Upper lobe of left lung (tissue), 6 donors: ENCODE measurements around the gene ADCY5. TPM values are rescaled to one million over a fixed set of nuclear protein-coding genes. Genes with fewer than 3 reads are reported as not detected.
"Not testable (repeated sequence)": the region's sequence is repeated elsewhere in the genome, so short reads cannot be mapped to it uniquely, and the experiment has no call there.

Source experiments
- ATAC-seq, 2 donors: fragments of 200-7000 bp; cut with Tn5 transposase; one replicate each; pipeline ENCODE4 v1.9.1; 2022; ENCODE audit warnings: mild to moderate bottlenecking in 2 of 2, moderate library complexity in 2 of 2; ENCODE audit not compliant: low FRiP score in 2 of 2
- DNase-seq, 2 donors: peaks; one replicate each; pipeline ENCODE4 v3.0.0-alpha.2; 2019 to 2020
- H3K27ac ChIP-seq, 4 donors: fragments of 200-600 bp; sonication (generic); one replicate each; pipeline ENCODE4 v1.5.1; 2016 to 2019
- H3K27me3 ChIP-seq, 4 donors: fragments of 200-600 bp; sonication (generic); one replicate each; pipeline ENCODE4 v1.5.1; 2017 to 2019
- H3K36me3 ChIP-seq, 4 donors: fragments of 200-600 bp; sonication (generic); one replicate each; pipeline ENCODE4 v1.5.1; 2016 to 2019
- H3K4me1 ChIP-seq, 4 donors: fragments of 200-600 bp; sonication (generic); one replicate each; pipeline ENCODE4 v1.5.1; 2018 to 2019
- H3K4me3 ChIP-seq, 4 donors: fragments of 200-600 bp; sonication (generic); one replicate each; pipeline ENCODE4 v1.5.1; 2017 to 2019; ENCODE audit warnings: mild to moderate bottlenecking in 2 of 4, moderate library complexity in 1 of 4
- H3K9me3 ChIP-seq, 4 donors: fragments of 200-600 bp; sonication (generic); one replicate each; pipeline ENCODE4 v1.5.1; 2018 to 2019
- EP300 ChIP-seq, 4 donors: sonication (generic); formaldehyde crosslinking; IDR thresholded peaks; one replicate each; pipeline ENCODE4 v1.5.1; 2017; ENCODE audit warnings: antibody characterized with exemption in 4 of 4, control low read depth in 2 of 4
- POLR2A ChIP-seq, 4 donors: fragments of 450-650 bp; IDR thresholded peaks; one replicate each; pipeline ENCODE4 v1.5.1; 2016 to 2017; ENCODE audit warnings: antibody characterized with exemption in 4 of 4, mild to moderate bottlenecking in 2 of 4
- POLR2AphosphoS5 ChIP-seq, 2 donors: sonication (generic); formaldehyde crosslinking; IDR thresholded peaks; one replicate each; pipeline ENCODE4 v1.5.1; 2017; ENCODE audit warnings: antibody characterized with exemption in 2 of 2
- WGBS, 2 donors: methylation state at CpG; one replicate each; pipeline ENCODE4 v1.1.5; 2017 to 2018; 5-methylcytosine and 5-hydroxymethylcytosine counted together
- total RNA-seq, 6 donors: library from RNA; depleted of rRNA in 4 of 6; stranded (reverse); fragments of >200 nt in 4 of 6; gene quantifications; one replicate each; pipeline versions ENCODE4 v1.1.0 to v1.2.1, GENCODE V29; 2016 to 2021
- TF ChIP-seq, protein P1 (sequence below), 6 experiments: fragments of 450-650 bp in 4 of 6; fragments of 200-600 bp in 2 of 6; sonication (generic) in 2 of 6; IDR thresholded peaks; one replicate each; pipeline ENCODE4 v1.5.1; 2016 to 2019; ENCODE audit warnings: antibody characterized with exemption in 6 of 6
- donor health status: DM: no; HTN: no; CAD: no; lungs with moderate emphysema.
- donor health status: DM: no; HTN: yes; CAD: no; lungs with severe emphysema.

Gene ADCY5
- total RNA-seq, 6 donors from 2014 or later: 2.1 to 23.0 (median 3.2) TPM

DNA sequence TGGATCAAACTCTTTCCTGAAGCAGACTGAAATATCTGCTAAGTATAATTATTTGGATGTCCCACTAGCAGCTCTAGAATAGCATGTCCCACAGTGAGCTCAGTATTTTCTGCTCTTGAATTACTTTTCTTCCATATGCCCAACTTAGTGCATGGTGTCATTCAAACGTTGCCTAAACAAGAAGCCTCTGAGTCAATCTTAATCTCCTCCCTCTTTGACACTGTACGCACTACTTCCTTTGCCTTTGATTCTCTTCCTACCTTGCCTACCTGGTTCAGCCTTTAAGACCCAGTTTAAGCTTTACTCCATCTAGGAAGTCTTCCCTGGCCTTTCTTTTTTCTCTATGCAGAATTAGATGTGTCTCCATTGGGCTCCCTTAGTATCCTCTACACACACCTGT is 192.6 kb downstream of the ADCY5 start:
- ATAC-seq: no peak
- TF ChIP-seq POLR2AphosphoS5 (IDR thresholded peaks at IDR 0.05): no peak
- TF ChIP-seq, protein P1, sequence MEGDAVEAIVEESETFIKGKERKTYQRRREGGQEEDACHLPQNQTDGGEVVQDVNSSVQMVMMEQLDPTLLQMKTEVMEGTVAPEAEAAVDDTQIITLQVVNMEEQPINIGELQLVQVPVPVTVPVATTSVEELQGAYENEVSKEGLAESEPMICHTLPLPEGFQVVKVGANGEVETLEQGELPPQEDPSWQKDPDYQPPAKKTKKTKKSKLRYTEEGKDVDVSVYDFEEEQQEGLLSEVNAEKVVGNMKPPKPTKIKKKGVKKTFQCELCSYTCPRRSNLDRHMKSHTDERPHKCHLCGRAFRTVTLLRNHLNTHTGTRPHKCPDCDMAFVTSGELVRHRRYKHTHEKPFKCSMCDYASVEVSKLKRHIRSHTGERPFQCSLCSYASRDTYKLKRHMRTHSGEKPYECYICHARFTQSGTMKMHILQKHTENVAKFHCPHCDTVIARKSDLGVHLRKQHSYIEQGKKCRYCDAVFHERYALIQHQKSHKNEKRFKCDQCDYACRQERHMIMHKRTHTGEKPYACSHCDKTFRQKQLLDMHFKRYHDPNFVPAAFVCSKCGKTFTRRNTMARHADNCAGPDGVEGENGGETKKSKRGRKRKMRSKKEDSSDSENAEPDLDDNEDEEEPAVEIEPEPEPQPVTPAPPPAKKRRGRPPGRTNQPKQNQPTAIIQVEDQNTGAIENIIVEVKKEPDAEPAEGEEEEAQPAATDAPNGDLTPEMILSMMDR (IDR thresholded peaks at IDR 0.05): no peak
- no peak for TF ChIP-seq EP300 (IDR thresholded peaks at IDR 0.05)
- no peak for TF ChIP-seq POLR2A (IDR thresholded peaks at IDR 0.05)

DNA sequence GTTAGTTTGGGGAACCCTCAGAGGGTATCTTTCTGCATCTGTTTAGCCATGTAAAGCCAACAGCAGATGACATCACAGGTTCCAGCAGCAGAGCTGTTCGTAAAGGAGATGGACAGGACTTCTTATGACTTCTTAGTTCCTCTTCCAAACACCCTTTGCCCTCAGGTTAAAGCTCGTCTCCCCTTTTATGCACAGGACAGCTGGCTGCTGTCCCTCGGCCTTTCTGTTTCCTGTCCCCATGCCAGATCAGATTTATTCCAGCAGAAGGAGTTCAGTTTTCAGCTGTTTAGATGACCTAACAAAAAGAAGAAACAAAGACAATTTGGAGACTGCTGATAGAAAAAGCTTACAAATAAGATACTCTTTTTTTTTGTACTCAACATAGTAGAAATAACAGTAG is 202.0 kb downstream of the ADCY5 start:
- Histone ChIP-seq H3K36me3 (peaks cover 0 to 33% (median 0%) of the 10 kb centered on the region in 4 donors), H3K9me3 (no peaks in the 10 kb centered on the region), H3K4me1 (peaks cover 0 to 14% (median 4%) of the 10 kb centered on the region in 4 donors), H3K27ac (peak overlapping the region in 2 of 4 donors; percentile 7 to 51), H3K4me3 (no peak overlapping the region), H3K27me3 (no peaks in the 10 kb centered on the region)
- WGBS, 2 donors: 39 to 66% methylated on average over 3 of the region's 3 CpGs
- ATAC-seq: no peak
- DNase-seq: no peak
- TF ChIP-seq, protein P1 (IDR thresholded peaks at IDR 0.05): no peak
- TF ChIP-seq EP300 (IDR thresholded peaks at IDR 0.05) (no peak), POLR2A (IDR thresholded peaks at IDR 0.05) (no peak), POLR2AphosphoS5 (IDR thresholded peaks at IDR 0.05) (no peak)

More for the DNA sequence above, 192.6 kb downstream of the ADCY5 start:
- no peak for DNase-seq
- H3K27ac ChIP-seq: no peak overlapping the region
- H3K4me1 ChIP-seq: no peaks in the 10 kb centered on the region
- no peak overlapping the region for H3K4me3 ChIP-seq
- no peaks in the 10 kb centered on the region for H3K9me3 ChIP-seq
- 64 to 74% methylated on average over 2 of the region's 2 CpGs for WGBS, 2 donors
- H3K36me3 ChIP-seq: peaks cover 0 to 15% (median 0%) of the 10 kb centered on the region in 4 donors
- H3K27me3 ChIP-seq: no peaks in the 10 kb centered on the region

DNA sequence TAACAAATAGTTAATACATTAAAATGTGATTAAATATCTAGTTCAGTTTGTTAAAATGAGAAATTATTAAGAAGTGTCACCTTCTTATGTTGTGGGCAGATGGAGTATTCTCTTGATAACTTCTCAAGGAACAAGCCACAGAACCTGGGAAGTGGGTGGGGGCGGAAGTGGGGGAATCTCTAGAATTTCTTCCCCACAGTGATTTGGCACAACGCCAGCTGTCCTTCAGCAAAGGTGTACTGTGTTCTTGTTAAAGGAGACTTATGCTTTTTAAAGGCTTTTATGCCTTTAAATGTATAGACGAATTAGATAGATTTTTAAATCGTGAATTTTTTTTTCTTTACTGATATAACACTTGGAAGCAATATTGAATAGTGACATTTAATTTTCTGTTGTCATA is 204.8 kb downstream of the ADCY5 start:
- Histone ChIP-seq H3K36me3 (peaks cover 0 to 28% (median 0%) of the 10 kb centered on the region in 4 donors), H3K27me3 (no peaks in the 10 kb centered on the region), H3K27ac (no peak overlapping the region), H3K9me3 (no peaks in the 10 kb centered on the region), H3K4me3 (no peak overlapping the region), H3K4me1 (peaks cover 0 to 14% (median 4%) of the 10 kb centered on the region in 4 donors)
- ATAC-seq: no peak
- peak in 1 of 2 donors; percentile 21 for DNase-seq
- TF ChIP-seq, protein P1 (IDR thresholded peaks at IDR 0.05): no peak
- TF ChIP-seq POLR2A (IDR thresholded peaks at IDR 0.05) (no peak), POLR2AphosphoS5 (IDR thresholded peaks at IDR 0.05) (no peak), EP300 (IDR thresholded peaks at IDR 0.05) (no peak)
- WGBS, 2 donors: 63 to 69% methylated on average over 4 of the region's 4 CpGs

DNA sequence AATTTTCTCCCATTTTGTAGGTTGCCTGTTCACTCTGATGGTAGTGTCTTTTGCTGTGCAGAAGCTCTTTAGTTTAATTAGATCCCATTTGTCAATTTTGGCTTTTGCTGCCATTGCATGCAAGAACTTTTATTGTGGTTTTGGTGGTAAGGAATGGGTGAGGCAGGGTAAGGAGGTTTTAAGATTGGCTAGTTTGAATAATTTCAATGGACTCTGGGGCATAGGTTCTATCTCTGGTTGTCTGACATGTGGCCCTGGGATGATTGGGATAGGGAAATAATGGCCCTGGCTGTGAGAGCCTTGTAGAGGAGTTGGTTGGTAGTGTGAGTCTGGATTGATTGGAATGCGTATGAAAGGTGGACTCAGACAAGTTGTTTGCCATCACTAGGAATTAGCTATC is 209.1 kb downstream of the ADCY5 start:
- H3K27ac ChIP-seq: no peak overlapping the region
- ATAC-seq: no peak
- peaks cover 0 to 7% (median 0%) of the 10 kb centered on the region in 4 donors for H3K4me1 ChIP-seq
- 96% methylated on average over 1 of the region's 1 CpG for WGBS, 2 donors
- no peak overlapping the region for H3K4me3 ChIP-seq
- no peaks in the 10 kb centered on the region for H3K27me3 ChIP-seq
- peaks cover 0 to 11% (median 0%) of the 10 kb centered on the region in 4 donors for H3K36me3 ChIP-seq
- DNase-seq: no peak
- TF ChIP-seq EP300 (IDR thresholded peaks at IDR 0.05) (no peak), POLR2AphosphoS5 (IDR thresholded peaks at IDR 0.05) (no peak), POLR2A (IDR thresholded peaks at IDR 0.05) (no peak)
- TF ChIP-seq, protein P1 (IDR thresholded peaks at IDR 0.05): no peak
- no peaks in the 10 kb centered on the region for H3K9me3 ChIP-seq

DNA sequence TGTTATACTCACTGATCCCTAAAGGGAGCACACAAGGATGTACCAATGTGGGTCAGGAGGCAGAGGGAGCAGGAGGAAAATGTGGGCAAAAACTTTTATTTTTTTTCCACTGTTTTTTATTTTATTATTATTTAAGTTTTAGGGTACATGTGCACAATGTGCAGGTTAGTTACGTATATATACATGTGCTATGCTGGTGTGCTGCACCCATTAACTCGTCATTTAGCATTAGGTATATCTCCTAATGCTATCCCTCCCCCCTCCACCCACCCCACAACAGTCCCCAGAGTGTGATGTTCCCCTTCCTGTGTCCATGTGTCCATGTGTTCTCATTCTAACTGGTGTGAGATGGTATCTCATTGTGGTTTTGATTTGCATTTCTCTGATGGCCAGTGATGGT is 209.7 kb downstream of the ADCY5 start:
- not testable (repeated sequence) for H3K27me3 ChIP-seq, H3K27ac ChIP-seq, H3K4me3 ChIP-seq, H3K9me3 ChIP-seq, H3K4me1 ChIP-seq, ATAC-seq, DNase-seq
- WGBS, 2 donors: 95 to 97% methylated on average over 2 of the region's 2 CpGs
- peaks cover 0 to 11% (median 0%) of the 10 kb centered on the region in 4 donors for H3K36me3 ChIP-seq
